Natural killer cell treated with Interleukin-12 subunit alpha and Interleukin-12 subunit beta and Interleukin-15 and Interleukin-18, amount 100 ng/mL, for 72 hours (primary cell): ENCODE measurements around the gene BET1L. TPM values are rescaled to one million over a fixed set of nuclear protein-coding genes. Genes with fewer than 3 reads are reported as not detected.
"Not testable (repeated sequence)": the region's sequence is repeated elsewhere in the genome, so short reads cannot be mapped to it uniquely, and the experiment has no call there.

Experiments used
- ATAC-seq, 2 donors: fragments of 150-1000 bp; cut with Tn5 transposase in 1 of 2; sonication (Bioruptor Pico), chemical (Tn5 transposase) in 1 of 2; 2 replicates each; pipeline ENCODE4 v1.10.0; 2021
- DNase-seq: peaks from one replicate; pipeline ENCODE4 v3.0.0; 2022; ENCODE audit warnings: low spot score
- H3K27ac Mint-ChIP-seq, 2 donors: 1 replicate in 1 of 2; 2 replicates in 1 of 2; pipeline ENCODE4 v1.8.0; 2022; ENCODE audit warnings: mixed read lengths in 2 of 2, mild to moderate bottlenecking in 1 of 2, moderate library complexity in 1 of 2
- H3K27me3 Mint-ChIP-seq, 2 donors: 1 replicate in 1 of 2; 2 replicates in 1 of 2; pipeline ENCODE4 v1.8.0; 2022; ENCODE audit warnings: mixed read lengths in 2 of 2
- H3K36me3 Mint-ChIP-seq: one replicate; pipeline ENCODE4 v1.8.0; 2022; ENCODE audit warnings: mixed read lengths
- H3K4me1 Mint-ChIP-seq, 2 donors: 1 replicate in 1 of 2; 2 replicates in 1 of 2; pipeline ENCODE4 v1.8.0; 2022; ENCODE audit warnings: low read depth in 2 of 2, mixed read lengths in 2 of 2, mild to moderate bottlenecking in 1 of 2
- H3K4me3 Mint-ChIP-seq: one replicate; pipeline ENCODE4 v1.8.0; 2022; ENCODE audit warnings: mixed read lengths
- H3K9me3 Mint-ChIP-seq: 2 replicates; pipeline ENCODE4 v1.8.0; 2022; ENCODE audit warnings: mixed read lengths
- total RNA-seq, 2 donors: library from RNA; stranded (reverse); gene quantifications; one replicate each; pipeline ENCODE4 v1.2.3, GENCODE V29; 2022

BET1L gene
- total RNA-seq, 2 donors from 2014 or later, result 43.6 to 51.4 TPM

GRCh38 chr11:189843-190311 lies 17.3 kb downstream of the BET1L start:
- not testable (repeated sequence) for H3K27me3 Mint-ChIP-seq
- ATAC-seq, result peak; percentile 87 to 93

GRCh38 chr11:189200-189783 lies 17.9 kb downstream of the BET1L start:
- not testable (repeated sequence) for H3K4me1 Mint-ChIP-seq, H3K4me3 Mint-ChIP-seq, H3K9me3 Mint-ChIP-seq, H3K27me3 Mint-ChIP-seq, H3K27ac Mint-ChIP-seq, DNase-seq, H3K36me3 Mint-ChIP-seq
- ATAC-seq, result peak; percentile 5 to 37

More at GRCh38 chr11:189843-190311, 17.3 kb downstream of the BET1L start:
- not testable (repeated sequence) for H3K36me3 Mint-ChIP-seq, H3K9me3 Mint-ChIP-seq, DNase-seq, H3K4me1 Mint-ChIP-seq, H3K27ac Mint-ChIP-seq, H3K4me3 Mint-ChIP-seq

- H3K27me3 Mint-ChIP-seq, H3K4me3 Mint-ChIP-seq, H3K36me3 Mint-ChIP-seq, ATAC-seq, H3K4me1 Mint-ChIP-seq, H3K27ac Mint-ChIP-seq, H3K9me3 Mint-ChIP-seq, DNase-seq: not testable (repeated sequence)
Measured at GRCh38 chr11:180242-180641, 27.0 kb downstream of the BET1L start.

Other genes with a start within 250 kb of the BET1L start
- not detected for gene SCGB1C1, start 14.3 kb downstream of the BET1L start, total RNA-seq
- gene RIC8A, start 309 bp upstream of the BET1L start, total RNA-seq, result 100 to 1,000 TPM; 130 to 148 TPM
- gene SIRT3, start 28.9 kb upstream of the BET1L start, total RNA-seq, result 10 to 100 TPM; 13.7 to 16.3 TPM
- gene PSMD13, start 29.6 kb upstream of the BET1L start, total RNA-seq, result 100 to 1,000 TPM; 204 to 263 TPM
- 1 to 10 TPM in 1 of 2 donors, under 1 TPM in 1; 0.26 to 1.2 TPM for gene NLRP6, start 71.0 kb upstream of the BET1L start, total RNA-seq
- 10 to 100 TPM; 17.0 to 24.9 TPM for gene PGGHG, start 81.7 kb upstream of the BET1L start, total RNA-seq
- not detected for gene IFITM5, start 92.1 kb upstream of the BET1L start, total RNA-seq
- gene IFITM2, start 100.4 kb upstream of the BET1L start, total RNA-seq, result 100 to 1,000 TPM in 1 of 2 donors, 10 to 100 TPM in 1; 87.9 to 171 TPM
- 10 to 100 TPM; 58.1 to 71.0 TPM for gene IFITM1, start 106.6 kb upstream of the BET1L start, total RNA-seq
- gene IFITM3, start 113.5 kb upstream of the BET1L start, total RNA-seq, result 10 to 100 TPM; 28.2 to 29.8 TPM
- under 1 TPM in 1 of 2 donors, not detected in 1; 0.50 TPM for gene B4GALNT4, start 162.1 kb upstream of the BET1L start, total RNA-seq
- not detected for gene PKP3, start 186.8 kb upstream of the BET1L start, total RNA-seq
- 10 to 100 TPM; 39.0 to 44.9 TPM for gene SIGIRR, start 207.6 kb upstream of the BET1L start, total RNA-seq
- 1 to 10 TPM; 2.4 to 6.7 TPM for gene ANO9, start 234.6 kb upstream of the BET1L start, total RNA-seq
- 10 to 100 TPM; 20.6 to 56.9 TPM for gene PTDSS2, start 242.9 kb upstream of the BET1L start, total RNA-seq